Endometrial microvascular endothelial cells (primary cell): ENCODE results near the gene MELK. TPM values are rescaled to one million over a fixed set of nuclear protein-coding genes. Genes with fewer than 3 reads are reported as not detected.

ENCODE experiments used
- in situ Hi-C: cut with HindIII; loops from 2 replicates; pipeline ENCODE4 v1.10.0; 2017; ENCODE audit warnings: low sequenced_read_pairs, low pct_unique_long_range_greater_than_20kb; ENCODE audit errors: inconsistent ontology term
- total RNA-seq: library from RNA; depleted of rRNA; stranded (reverse); fragments of >200 nt; gene quantifications from one replicate; pipeline ENCODE4 v1.2.3, GENCODE V29; 2015; ENCODE audit errors: inconsistent ontology term

The MELK gene
- total RNA-seq, 1 donor from 2014 or later, result 61.8 TPM

DNA sequence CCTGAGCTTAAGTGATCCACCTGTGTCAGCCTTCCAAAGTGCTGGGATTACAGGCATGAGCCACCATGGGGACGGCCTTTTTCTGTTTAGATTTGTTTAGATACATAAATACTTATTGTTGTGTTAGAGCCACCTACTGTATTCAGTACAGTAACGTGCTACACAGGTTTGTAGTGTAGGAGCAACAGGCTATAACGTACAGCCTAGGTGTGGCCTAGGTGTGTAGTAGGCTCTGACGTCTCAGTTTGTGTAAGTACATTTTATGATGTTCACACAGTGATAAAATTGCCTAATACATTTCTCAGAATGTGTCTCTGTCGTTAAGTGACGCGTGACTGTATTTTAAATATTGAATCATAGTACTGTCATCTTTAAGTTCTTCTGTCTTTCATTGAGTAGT, 84.1 kb downstream of the MELK start:
- in situ Hi-C loops, result no loop called here

DNA sequence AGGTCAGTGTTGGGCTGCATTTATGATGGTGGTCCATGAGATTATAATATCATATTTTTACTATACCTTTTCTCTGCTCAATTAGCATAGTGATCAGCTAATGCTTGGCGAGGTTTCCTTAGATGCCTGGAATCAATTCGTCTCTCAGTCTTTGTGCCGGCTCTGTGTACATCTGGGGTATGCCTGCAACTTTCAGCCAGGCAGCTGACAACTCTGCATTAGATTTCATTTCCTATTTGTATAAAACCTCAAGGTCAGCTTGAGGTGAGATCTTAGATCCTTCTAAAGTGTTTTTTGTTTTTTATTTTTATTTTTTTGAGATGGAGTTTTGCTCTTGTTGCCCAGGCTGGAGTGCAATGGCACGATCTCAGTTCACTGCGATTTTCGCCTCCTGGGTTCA, 86.8 kb downstream of the MELK start:
- in situ Hi-C loops, result no loop called here

DNA sequence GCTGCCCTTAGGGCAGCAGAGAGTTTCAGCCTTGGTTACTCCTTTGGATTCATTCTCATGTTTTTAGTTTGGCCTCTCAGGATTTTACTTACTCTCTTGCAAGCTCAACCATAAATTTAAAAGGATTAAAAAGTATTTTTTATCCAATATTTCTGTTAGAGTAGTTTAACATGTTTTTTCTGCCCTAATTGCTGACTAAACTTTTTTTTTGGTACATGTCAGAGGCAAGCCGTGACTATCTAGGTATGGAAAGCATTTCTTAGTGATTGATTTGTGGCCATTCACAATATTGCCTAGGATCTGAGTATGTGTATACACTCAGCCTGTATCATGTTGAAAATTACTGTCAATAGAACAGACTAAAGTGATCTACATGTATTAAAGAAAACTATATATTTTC, 92.1 kb downstream of the MELK start:
- in situ Hi-C loops, result no loop called here

DNA sequence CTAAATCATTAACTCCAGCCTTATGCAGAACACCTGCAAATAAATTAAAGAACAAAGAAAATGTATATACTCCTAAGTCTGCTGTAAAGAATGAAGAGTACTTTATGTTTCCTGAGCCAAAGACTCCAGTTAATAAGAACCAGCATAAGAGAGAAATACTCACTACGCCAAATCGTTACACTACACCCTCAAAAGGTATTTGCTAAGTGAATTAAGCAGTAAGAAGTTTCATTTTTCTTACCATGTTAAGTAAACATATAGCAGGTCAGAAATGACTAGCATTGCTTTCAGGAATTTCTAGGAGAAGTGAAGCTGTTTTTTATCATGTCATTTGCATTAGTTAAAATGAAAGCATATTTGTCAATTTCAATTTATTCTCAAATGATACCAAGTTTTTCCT, 92.7 kb downstream of the MELK start:
- in situ Hi-C loops, result no loop called here

DNA sequence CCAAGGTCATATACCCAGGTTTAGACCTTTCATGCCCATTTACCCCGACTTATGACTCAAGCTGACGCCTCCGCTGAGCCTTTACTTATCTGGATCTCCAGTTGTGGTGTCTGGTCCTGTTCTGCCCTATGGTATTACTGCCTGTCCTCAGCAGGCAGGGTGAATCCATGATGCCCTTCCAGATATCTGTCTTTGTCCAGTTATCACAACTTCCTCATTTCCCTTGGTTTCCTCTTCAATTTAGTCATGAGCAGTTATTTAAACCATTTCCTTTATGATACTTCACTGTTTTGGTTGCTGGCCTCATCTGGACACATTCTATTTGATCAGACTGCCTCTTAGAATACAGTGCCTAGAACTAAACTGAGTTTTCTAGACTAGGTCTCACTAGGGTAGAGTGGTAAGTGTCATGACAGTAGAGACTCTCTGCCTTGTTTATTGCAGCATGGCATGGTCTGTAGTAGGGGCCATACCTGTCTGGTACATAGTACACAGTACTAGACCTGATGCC, 93.3 kb downstream of the MELK start:
- in situ Hi-C loops, result no loop called here

DNA sequence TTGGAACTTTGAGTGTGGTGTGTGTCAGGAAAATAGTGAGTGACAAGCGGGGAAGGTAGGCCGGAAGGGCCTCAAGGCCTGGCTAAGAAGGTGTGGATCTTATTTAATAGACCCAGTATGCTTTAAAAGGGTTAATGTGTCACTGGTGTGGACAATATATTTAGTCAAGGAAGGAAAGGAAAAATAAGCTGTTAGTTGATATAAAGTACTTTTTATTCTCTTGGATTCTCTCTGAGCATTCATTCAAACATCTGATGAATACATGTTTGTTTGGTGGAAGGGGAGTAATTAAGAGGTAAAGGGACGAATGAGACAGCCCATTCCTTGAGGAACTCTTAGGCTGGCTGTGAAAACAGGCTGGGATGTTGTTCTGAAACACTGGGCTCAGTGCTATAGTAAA, 98.9 kb downstream of the MELK start:
- in situ Hi-C loops, result no loop called here

DNA sequence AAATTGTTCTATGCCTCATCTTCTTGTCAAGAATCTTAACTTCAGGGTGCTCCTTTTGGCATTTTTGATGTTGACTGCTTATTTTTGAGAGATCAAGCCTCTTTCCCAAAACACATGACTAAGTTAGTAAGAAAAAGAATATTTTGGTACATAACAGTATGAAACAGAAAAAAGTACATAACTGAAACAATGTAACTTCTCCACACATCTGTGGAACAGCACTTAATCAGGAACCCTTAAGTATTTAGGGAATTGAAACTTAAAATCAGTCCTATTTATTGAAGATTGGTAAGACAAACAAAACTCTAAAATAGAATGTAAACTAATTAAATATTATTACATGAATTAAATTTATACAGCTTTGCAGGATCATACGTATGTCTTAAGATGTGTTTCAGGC, 103.4 kb downstream of the MELK start:
- in situ Hi-C loops, result no loop called here

DNA sequence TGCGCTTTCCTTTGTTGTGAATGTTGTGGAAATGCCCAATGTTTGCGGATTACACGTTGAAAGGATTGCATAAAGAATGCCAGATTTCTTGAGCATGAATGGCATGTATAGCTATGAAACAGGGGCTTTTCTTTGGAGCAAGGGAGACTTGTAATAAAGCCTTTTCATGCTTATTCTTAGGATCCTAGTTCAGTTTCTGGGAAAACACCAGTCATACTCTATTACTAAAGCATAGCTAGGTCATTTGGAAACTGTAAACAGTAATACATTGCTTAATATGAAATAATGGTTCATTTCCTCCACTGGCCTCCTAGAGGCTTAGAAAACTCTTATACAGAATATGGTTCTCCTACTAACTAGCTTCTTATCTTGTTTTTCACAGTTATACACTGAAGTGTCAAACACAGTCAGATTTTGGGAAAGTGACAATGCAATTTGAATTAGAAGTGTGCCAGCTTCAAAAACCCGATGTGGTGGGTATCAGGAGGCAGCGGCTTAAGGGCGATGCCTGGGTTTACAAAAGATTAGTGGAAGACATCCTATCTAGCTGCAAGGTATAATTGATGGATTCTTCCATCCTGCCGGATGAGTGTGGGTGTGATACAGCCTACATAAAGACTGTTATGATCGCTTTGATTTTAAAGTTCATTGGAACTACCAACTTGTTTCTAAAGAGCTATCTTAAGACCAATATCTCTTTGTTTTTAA, 104.2 kb downstream of the MELK start:
- in situ Hi-C loops, result no loop called here

DNA sequence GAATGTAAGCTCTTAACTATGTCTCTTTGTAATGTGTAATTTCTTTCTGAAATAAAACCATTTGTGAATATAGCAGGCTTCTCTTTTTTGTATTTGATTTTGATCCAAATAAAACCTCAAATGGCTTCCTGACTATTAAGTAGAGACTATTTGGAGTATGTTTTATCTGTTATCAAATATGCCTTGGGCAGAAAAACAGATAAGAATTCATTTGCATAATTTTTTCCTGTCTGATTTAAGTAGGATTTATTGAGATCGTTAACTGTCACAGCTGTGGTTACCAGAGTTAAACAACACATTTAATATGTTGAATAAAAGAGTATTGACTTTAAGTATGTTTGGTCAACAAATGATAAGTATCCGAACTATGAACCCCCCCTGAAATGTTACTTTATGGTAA, 104.9 kb downstream of the MELK start:
- in situ Hi-C loops, result no loop called here

DNA sequence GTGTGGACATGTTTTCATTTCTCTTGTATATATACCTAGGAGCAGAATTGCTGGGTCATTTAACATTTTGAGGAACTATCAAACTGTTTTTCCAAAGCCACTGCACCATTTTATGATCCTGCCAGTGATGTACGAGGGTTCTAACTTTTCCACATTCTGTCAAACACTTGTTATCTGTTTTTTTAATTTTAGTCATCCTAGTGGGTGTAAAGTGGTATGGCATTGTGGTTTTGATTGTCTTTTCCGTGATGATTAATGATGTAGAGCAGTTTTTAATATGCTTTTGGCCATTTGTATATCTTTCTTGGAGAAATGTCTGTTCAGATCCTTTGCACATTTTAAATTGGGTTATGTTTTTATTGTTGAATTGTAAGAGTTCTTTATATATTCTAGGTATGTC, 107.0 kb downstream of the MELK start:
- in situ Hi-C loops, result no loop called here

DNA sequence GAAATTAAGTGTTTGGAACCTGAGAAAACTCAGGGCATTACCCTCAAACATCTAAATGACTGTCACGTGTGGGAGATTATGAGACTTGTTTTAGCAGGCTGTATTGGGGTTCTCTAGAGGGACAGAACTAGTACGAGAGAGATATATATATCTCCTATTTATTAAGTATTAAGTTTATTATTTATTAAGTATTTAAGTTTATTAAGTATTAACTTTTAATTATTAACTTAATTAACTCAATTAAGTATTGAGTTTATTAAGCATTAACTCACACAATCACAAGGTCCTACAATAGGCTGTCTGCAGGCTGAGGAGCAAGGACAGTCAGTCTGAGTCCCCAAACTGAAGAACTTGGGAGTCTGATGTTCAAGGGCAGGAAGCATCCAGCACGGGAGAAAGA, 113.8 kb downstream of the MELK start:
- in situ Hi-C loops, result no loop called here

DNA sequence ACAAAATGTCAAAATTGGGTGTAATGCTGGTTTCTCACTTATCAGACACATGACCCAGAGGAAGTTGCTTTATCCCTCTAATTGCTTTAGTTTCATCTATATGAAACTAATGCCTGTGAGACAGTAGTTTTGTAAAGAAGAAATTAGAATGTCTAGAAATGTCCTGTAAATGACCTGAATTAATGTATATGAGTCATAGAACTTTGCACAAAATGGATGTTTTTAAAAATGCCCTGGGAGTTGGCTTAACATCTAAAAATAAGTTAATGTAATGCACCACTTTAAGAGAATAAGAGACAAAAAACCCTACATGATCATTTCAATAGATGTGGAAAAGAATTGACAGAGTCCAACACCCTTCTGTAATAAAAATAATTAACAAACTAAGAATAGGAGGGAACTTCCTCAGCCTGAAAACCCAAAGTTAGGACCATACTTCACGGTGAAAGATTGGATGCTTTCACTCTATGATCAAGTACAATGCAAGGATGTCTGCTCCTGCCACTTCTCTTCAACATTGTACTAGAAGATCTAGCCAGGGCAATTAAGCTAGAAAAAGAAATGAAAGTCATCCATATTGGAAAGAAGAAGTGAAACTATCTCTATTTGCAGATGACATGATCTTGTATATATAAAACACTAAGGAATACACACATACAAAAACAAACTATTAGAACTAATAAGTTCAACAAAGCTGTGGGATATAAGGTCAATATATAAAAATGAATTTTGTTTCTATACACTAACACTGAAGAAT, 117.9 kb downstream of the MELK start:
- in situ Hi-C loops, result no loop called here

DNA sequence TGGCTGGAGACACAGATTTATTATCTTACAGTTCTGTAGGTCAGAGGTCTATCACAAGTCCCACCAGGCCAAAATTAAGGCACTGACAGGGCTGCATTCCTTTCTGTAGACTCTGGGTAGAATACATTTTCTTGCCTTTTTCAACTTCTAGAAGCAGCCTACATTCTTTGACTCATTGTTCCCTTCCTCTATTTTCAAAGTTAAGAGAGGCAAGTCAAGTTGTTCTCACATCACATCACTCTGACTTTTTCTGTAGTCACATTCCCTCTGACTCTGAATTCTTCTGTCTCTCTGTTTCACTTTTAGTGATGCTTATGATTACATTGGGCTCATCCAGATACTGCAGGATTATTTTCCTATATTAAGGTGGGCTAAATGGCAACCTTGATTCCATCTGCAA, 119.0 kb downstream of the MELK start:
- in situ Hi-C loops, result no loop called here

DNA sequence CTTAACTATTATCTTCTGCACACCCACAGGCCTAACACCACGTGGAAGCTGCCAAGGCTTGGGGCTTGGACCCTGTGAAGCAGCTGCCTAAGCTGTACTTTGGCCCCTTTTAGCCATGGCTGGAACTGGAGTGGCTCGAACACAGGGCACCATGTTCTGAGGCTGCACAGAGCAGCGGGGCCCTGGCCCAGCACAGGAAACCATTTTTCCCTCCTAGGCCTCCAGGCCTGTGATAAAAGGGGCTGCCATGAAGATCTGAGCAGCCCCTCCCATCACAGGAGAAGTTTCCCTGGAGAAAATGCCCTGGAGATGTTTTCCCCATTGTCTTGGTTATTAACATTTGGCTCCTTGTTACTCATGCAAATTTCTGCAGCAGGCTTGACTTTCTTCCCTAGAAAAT, 126.3 kb downstream of the MELK start:
- in situ Hi-C loops, result no loop called here

DNA sequence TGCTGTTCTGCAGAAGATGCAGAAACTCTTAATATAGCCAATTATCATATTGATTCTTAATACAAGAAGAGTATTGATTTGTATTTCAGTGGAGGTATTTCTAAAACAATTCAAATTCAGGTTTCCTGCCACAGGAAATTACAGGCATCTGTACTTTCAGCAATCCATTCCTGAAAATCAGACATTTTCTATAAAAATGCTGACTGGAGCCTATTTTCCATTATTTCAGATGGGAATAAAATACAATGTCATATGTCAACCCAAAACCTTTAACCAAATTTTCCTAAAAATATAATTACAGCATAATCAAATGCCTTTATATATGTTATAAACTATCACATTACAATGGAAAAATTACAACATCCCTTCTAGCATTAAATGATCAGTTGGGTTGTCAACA, 131.5 kb downstream of the MELK start:
- in situ Hi-C loops, result no loop called here

DNA sequence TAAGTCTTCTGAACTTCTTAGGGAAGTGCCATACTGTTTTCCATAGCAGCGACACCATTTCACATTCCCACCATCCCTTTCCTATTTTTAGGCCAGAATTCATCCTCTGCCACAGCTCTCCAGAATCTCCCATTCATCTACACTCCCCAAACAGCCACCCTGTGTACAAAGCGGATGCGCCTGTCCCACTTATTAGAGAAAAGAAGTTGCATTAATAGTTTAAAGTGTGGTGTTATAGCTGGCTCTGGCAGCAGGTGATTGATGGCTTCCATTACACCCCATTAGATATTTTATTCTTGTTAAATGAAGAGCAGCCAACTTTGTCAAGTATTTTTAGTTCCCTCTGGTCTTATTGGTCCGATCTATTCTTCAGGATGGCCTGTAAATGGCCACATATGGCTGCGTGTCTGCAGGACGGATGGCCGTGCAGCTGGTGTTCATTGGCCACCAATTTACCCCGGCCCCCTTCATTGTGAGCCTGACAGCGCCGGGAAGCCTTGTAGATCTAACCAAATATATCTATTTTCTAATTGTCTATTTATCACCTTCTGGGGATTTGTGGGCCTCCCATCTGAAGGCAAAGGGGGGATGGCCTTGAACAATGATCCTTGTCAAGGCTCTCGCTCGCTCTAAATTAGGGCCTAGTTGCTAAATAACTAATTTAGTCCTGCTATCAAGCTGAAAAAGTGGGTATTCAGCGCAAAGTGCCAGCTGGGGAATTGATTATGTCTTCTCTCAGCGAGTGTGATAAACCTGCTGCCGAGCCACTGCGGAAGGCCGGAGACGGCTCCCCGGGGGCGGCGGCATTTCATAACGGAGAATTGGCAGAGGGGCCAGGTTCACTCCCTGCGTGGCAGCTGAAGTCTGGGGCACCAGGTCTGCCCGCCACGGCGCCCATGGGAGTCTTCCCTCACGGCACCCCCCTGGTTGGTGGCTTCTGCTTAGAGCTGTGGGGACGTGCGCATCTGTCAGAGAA, 141.1 kb downstream of the MELK start:
- in situ Hi-C loops, result no loop called here

DNA sequence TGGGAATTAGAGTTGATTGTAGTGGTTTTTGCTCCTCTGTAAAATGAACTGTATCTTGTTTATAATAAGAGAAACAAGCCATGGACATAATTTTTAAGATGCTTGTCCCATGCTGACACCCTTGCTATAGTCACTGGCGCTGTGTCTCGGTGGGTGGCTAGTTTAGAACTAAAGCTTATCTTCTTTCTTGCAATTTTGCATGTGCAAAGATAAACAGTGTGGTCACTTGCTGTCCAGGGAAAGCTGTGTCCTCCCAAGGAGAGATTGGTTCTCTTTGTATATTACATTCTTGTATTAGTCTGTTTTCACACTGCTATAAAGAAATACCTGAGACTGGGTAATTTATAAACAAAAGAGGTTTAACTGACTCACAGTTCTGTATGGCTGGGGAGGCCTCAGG, 143.8 kb downstream of the MELK start:
- in situ Hi-C loops, result no loop called here

DNA sequence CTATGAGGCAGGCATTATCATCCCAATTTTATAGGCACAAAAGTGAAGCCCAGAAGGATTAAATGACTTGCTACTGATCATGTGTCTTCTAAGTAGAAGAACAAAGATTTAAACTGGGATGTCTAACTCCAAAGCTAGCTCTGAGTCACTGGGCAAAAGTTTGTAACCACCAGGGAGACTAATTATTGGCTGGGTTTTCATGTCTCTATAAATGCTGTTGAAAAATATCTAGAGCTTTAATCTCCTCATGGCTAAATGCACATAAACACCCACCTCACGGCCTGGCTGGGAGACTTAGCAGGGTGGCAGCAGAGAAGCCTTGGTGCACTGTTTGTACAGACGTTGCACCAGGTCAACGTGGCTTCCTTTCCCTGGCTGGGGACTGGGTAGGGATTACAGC, 144.6 kb downstream of the MELK start:
- in situ Hi-C loops, result no loop called here

DNA sequence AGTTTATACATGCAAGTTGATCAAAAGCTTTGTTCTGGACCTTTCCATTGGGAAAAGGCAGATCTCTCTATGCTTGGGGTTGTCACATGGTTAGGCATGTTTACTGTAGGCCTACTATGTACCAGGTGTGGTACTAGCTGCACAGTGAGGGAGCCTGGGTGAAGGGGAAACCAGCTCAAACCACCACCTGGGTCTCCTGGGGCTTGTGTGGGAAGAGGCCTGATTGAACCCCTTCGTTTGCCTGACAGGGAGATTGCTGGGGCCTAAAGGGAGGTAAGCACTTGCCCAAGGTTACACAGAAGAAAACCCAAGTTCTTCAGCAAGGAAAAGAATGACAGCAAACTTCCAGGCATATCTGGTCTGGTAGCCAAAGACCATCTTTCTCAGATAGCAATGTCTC, 145.9 kb downstream of the MELK start:
- in situ Hi-C loops, result no loop called here
